Epidermal melanocyte (primary cell): ENCODE results near the gene UBA3.

Experiments used
- DNase-seq: peaks from one replicate; pipeline ENCODE4 v3.0.0; 2011; ENCODE audit warnings: low spot score; ENCODE audit not compliant: insufficient read length

The UBA3 gene

DNA sequence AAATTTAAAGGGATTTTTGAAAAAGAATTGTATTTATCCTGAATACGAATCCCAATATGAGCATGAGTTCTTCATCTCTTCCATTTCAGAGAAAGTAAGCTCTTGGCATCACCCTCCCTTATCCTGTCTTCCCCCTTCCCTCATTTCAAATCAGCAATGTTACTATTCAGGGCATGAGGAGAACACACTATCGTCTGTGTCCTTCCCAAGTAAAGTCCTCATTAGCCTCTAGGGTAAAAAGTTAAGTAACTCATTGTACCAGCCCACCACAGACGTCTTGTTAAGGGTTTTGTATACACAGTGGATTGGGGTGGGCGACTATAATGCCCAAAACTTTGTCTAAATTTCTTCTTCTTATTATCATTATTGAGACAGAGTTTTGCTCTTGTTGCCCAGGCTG lies 19.4 kb upstream of the UBA3 start:
- no peak for DNase-seq

DNA sequence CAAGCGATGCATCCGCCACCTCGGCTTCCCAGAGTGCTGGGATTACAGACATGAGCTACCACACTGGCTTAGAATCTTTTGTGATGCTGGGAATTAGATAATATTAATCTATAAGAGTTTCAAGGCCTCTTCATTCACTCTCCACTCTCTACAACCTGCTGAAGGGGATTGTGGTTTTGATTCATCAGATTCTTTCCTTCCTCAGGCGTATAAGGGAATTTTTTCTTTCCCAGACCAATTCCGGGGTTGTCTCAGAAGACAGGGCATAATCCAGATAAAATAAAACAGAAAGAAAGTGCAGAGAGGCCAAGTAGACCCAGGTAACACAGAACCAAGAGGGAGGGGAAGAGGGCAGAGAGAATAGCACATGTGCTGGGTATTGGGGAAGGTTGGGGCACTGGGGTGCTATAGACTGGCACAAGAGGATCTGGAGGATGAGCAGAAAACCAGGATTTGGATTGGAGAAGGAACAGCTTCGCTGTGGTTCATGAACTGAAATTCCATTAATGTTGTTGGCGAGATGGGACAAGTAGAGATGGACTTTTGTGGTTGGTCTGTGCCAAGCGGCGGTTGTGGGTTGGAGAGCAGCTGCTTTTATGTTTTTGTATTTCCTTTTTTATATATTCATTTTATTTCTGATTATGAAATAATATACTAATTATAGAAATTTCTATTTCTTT lies 17.4 kb upstream of the UBA3 start:
- no peak for DNase-seq

DNA sequence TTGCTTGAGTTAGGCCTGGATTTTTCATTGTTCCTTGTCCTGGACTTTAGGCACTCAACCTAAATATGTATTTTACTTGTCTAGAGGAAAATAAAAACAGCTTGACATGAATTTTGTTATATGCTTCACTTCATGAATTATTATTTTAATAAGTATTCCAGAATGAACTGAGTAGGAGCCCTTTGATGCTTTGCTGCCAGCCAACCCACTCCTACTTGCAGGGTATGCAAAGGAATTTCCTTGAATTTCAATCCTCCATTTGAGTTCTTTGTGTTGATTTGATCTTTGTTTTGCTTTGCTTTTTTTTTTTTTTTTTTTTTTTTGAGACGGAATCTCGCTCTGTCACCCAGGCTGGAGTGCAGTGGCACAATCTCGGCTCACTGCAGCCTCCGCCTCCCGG lies 16.1 kb upstream of the UBA3 start:
- DNase-seq: no peak

DNA sequence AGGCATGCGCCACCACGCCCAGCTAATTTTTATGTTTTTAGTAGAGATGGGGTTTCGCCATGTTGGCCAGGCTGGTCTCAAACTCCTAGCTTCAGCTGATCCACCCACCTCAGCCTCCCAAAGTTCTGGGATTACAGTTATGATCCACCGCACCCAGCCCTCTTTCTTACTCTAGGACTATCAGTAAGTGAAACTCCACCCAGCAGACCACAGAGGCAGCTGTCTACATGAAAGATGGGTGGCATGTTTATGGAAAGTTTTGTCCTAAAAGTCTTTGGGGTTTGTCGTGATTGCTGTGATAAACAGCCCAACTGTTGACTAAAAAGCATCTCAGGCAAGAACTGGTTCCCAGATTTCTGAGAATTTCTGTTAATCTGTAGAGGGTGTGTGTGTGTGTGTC lies 15.5 kb upstream of the UBA3 start:
- DNase-seq: no peak

DNA sequence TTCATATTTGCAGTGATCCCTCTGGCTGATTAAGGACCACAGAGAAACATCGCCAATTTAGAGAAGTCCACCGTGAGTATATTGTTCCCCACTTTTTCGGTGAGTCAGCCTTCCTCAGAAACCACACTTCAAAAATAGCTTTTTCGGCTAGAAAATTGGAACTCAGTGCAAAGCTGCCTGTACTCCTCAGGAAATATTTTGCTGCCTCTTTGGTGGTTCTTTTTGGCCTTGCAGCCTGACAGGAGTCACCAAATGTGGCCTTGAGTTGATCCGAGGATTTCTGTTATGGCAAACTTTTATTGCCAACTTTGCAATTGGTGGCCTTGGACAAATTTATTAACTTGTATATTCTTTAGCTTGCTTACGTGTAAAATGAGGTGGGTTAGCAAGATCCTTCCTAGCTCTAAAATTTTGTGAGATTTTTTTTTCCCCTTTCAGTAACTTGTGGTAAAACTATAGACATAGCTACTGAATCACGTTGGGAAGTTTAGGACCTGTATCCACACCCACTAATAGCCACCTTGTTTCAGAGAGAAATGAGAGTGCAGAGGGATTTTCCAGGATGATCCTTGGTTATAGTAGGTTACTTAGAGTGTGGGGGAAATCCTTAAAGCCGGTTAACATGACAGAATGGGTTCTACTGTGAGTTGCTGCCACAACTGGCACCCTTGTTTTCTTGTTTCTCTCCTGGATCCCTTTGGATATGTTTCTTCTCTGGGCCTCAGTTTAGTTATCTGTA lies 14.5 kb upstream of the UBA3 start:
- no peak for DNase-seq

DNA sequence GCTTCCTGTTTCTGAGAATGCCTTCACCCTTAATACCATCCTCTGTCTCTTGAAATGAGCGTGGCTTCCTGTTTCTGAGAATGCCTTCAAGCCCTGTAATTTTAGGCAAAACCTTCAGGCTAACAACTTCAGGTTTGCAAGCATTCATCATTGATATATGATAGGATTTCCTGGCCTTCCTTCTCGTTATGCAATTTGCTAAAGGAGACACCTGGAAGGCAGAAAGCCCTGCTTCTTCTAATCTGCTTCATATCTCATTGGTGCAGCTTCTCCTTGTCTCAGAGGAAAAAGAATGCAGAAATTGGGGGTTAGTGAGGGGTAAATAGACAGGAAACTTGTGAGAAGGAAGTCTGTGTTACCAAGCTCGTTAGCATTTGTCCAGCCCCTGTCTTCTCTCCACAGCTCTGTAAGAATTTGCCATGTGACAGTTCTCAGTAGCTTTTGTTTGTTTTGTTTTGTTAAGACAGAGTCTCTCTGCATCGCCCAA lies 11.9 kb upstream of the UBA3 start:
- DNase-seq: no peak

DNA sequence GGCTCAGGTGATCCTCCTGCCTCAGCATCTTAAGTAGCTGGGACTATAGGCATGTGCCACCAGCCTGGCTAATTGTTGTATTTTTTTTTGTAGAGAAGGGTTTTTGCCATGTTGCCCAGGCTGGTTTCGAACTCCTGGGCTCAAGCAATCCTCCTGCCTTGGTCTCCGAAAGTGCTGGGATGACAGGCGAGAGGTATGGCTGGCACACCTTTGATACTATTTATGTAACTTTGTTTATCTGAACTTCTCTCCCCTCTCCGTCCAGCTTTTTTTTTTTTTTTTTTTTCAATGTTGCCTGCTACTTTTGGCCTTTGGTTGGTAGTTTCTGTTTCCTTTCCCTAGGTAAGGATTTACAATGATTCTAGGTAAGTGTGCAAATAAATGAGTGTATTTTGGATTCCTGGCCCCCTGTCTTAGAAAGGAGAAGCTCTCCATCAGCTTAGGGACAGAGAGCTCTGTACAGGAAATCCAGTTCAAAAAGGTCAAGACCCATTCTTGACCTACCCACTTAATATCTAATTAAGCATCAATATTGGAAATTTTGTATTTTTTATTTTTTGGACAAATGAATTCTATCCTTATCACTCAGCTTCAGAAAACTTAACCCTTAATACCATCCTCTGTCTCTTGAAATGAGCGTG lies 11.3 kb upstream of the UBA3 start:
- DNase-seq: no peak

- DNase-seq: no peak
These were observed 9.9 kb upstream of the UBA3 start for GRCh38 chr3:69090021-69090420.

GRCh38 chr3:69088063-69088462 lies 7.9 kb upstream of the UBA3 start:
- DNase-seq: no peak

DNA sequence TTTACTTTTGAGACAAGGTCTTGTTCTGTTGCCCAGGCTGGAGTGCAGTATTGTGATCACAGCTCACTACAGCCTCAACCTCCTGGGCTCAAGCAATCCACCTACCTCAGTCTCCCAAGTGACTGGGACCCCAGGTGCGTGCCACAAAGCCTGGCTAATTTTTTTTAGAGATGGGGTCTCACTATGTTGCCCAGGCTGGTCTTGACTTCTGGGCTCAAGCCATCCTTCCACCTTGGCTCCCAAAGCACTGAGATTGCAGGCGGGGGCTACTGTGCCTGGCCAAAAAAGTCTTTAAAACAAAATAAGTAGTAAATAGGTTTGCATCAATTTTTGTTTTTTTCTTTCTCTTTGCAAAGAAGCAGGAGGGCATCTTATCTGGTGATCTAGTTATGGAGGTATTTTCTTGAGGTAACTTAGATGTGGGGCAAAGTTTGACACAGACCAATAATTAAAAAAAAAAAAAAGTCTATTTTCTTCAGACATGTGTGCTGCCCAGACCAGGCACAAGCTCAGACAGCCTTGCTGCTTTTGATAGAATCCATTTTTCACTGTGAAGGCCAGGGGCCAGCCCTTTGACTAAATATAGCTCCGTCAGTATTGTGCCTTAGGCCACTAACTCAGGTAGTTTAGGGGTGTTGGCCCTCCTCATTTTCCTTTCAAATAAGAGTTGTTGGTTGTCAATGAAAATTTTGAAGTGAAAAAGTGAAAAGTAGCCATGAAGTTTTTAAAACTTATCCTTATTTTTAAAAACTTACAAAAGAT lies 7.0 kb upstream of the UBA3 start:
- DNase-seq: no peak

GRCh38 chr3:69085833-69086722 lies 5.9 kb upstream of the UBA3 start:
- DNase-seq: no peak

DNA sequence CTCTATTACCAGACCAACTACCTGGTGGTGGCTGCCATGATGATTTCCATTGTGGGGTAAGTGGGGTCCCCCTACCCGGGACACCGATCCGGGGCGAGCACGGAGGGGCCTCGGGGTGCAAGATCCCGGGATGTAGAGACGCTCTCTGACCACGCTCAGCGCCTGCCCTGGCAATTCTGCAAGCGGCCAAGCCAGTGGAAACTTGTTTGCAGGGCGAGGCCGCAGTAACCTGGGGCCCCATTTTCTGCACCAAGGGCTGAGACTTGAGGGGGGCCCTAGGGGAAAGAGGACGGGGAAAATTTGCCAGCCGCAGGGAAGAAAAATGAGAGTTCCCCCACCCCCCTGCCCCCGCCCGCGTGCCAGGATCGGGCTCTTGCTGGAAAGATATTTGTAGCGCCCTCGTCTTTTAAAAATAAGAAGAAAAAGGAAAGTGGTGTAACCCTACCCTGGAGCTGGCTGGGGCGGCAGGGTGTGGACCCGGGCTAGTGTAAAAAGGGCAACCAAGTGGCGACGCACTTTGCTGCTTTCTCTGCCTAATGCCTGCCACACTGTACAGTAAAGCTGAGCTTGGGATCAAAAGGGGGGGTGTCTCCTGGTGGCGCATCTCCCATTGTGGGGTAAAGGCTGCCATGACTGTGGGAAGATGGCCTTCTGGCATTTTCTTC lies 5.1 kb upstream of the UBA3 start:
- no peak for DNase-seq

- peak; percentile 63 for DNase-seq
These were observed 4.4 kb upstream of the UBA3 start, which contains the start of gene ARL6IP5 for GRCh38 chr3:69084326-69085167. Gene ARL6IP5, plus strand, starts transcription at chr3:69084937. Its CDS starts 111 bp downstream, at chr3:69085048.

GRCh38 chr3:69082805-69083204 lies 2.6 kb upstream of the UBA3 start:
- no peak for DNase-seq

DNA sequence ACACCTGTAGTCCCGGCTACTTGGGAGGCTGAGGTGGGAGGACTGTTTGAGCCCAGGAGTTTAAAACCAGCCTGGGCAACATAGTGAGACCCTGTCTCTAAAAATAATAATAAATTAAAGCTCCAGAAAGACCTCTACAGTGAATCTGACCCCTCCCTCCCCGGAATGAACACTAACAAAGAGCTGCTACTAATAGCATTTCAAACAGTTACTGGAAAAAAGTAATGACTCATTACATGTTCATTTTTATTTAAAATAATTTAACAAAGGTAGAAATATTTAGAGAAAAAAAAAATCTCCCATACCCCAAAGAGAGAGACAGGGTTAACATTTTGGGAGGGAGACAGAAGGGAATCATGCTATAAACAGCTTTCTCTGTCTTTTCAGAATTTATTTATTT lies 2.2 kb upstream of the UBA3 start:
- DNase-seq: no peak

GRCh38 chr3:69081583-69082262 lies 1.6 kb upstream of the UBA3 start:
- DNase-seq: no peak

DNA sequence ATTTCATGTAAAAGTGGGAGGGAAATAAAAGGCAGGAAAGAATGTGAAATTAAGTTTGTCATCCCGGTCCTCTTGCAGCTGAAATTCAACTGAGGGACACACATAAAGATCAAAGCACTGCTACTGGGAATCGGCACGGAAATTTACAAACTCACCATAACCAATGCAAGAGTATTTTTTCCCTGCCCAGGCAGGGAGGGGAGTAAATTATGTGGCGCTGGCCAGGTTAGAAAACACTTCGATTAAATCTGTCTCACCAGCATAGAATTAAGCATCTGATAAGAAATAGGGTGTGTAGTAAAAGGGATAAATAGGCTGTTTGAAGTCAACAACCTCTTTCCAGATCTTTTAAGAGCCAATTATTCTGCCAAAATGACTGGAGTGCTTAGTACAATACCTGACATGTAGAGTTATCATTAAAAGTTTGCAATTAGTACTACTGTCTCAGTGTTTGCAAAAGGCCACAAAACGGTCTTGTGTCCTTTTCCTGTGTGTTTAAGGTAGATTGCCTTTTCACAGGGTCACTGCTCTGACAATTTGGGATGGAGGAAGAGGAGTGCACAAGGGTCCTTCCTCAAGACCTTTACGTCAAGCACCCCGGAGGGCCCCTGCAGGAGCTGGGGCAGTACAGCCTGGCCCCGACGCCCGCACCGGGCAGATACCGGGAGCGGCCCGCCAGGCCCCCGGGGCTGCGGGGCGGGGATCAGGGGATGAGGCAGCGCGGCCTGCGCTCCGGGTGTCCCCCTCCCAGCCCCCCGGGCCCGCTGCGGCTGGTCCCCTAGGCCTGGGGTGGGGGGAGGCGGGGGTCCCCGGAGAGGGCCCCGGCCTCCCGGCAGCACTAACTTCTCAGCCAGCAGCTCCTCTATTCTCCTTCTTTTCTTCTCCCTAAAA lies 651 bp downstream of the UBA3 start:
- DNase-seq: no peak

GRCh38 chr3:69072928-69073327 lies 7.2 kb downstream of the UBA3 start:
- DNase-seq: no peak
